ENCODE data around the gene BMP7. TPM values are rescaled to one million over a fixed set of nuclear protein-coding genes. Genes with fewer than 3 reads are reported as not detected.

BMP7 gene
- total and polyA plus RNA-seq, 7 donors, result 0.03 TPM; not detected in 5

DNA sequence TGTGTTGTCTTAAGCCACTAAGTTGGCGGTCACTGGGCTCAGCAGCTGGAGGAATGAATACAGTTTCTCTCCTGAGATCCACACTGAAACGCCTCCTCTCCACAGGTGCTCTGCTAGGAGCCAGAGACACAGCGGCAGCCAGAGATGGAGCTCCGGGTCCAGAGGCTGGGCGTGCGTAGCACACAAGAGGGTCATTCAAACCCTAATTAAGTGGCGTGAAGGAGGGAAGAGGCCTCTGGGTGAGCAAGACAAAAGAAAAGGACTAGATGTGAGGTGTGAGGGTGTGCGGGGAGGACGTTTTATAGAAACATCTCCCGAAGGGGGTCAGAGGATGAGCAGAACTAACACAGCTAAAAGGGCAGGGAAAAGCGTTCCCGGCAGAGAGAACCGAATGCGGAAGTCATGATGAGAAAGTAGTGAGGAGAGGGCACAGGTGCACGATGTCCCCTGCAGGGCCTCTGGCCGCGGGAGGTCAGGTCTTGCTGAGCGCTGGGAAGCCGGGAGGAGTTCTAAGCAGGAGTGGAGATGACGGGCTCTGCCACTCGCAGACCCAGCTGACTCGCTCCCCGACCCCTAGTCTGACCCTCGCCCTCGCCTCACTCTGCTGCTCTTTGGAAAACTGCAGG lies 54.4 kb downstream of the BMP7 start:
- TF ChIP-seq, protein P1, sequence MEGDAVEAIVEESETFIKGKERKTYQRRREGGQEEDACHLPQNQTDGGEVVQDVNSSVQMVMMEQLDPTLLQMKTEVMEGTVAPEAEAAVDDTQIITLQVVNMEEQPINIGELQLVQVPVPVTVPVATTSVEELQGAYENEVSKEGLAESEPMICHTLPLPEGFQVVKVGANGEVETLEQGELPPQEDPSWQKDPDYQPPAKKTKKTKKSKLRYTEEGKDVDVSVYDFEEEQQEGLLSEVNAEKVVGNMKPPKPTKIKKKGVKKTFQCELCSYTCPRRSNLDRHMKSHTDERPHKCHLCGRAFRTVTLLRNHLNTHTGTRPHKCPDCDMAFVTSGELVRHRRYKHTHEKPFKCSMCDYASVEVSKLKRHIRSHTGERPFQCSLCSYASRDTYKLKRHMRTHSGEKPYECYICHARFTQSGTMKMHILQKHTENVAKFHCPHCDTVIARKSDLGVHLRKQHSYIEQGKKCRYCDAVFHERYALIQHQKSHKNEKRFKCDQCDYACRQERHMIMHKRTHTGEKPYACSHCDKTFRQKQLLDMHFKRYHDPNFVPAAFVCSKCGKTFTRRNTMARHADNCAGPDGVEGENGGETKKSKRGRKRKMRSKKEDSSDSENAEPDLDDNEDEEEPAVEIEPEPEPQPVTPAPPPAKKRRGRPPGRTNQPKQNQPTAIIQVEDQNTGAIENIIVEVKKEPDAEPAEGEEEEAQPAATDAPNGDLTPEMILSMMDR (IDR thresholded peaks at IDR 0.05), result no peak
- Histone ChIP-seq H3K9me3 (peaks cover 4% of the 10 kb centered on the region), H3K4me3 (no peak overlapping the region), H3K36me3 (ENCODE audit: insufficient read depth in 1 of 2, low read depth in 1 of 2) (no peaks in the 10 kb centered on the region), H3K27me3 (ENCODE audit: insufficient read depth in 3 of 3, low read length in 2 of 3) (peaks cover 0 to 3% (median 3%) of the 10 kb centered on the region in 3 donors), H3K4me1 (no peaks in the 10 kb centered on the region), H3K27ac (no peak overlapping the region)
- peak in 1 of 2 donors; percentile 37 for DNase-seq
- 70 to 77% (median 73%) methylated on average over 25 of the region's 25 CpGs for WGBS, 3 donors
- ATAC-seq, result no peak
- intact Hi-C loops (cut with DNase I), result no loop called here

DNA sequence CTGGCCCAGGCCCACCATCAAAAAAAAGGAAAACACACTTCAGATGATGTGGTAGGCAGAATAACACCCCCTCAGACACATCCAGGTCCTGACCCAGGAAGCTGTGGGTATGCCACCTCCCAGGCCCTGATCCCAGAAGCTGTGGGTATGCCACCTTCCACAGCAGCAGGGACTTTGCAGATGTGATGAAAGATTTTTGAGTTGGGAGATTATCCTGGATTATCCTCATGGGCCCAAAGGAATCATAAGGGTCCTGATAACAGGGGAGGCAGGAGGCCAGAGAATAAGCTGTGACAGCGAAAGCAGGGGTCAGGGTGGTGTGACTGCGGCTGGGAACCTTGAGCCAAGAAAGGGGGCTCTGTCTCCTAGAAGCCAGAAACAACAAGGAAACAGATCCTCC lies 55.0 kb downstream of the BMP7 start:
- no peak overlapping the region for H3K27ac ChIP-seq
- H3K4me3 ChIP-seq, result no peak overlapping the region
- 96 to 99% (median 97%) methylated on average over 2 of the region's 2 CpGs for WGBS, 3 donors
- H3K27me3 ChIP-seq (ENCODE audit: insufficient read depth in 3 of 3, low read length in 2 of 3), result peaks cover 0 to 3% (median 3%) of the 10 kb centered on the region in 3 donors
- peaks cover 5% of the 10 kb centered on the region for H3K9me3 ChIP-seq
- DNase-seq (peak in 1 of 2 donors; percentile 20), ATAC-seq (no peak)
- intact Hi-C loops (cut with DNase I), result no loop called here
- TF ChIP-seq, protein P1 (IDR thresholded peaks at IDR 0.05), result no peak
- H3K36me3 ChIP-seq (ENCODE audit: insufficient read depth in 1 of 2, low read depth in 1 of 2), result no peaks in the 10 kb centered on the region
- H3K4me1 ChIP-seq, result no peaks in the 10 kb centered on the region

DNA sequence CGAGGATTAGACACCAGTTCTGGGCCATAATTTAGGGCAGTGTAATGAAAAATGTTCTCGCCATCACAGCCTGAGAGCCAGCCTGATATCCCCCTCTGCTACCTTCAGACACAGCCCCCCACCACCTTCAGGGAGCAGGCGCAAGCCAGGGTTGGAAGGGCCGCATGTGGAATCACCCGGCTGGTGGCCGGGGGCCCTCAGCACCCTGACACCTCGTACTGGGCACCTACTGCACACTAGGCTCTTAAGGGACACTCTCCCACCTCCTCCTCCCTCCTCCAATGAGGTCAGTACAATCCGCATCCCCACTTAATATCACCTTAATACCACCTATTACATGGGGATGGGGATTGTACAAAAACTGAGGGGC lies 55.5 kb downstream of the BMP7 start:
- Histone ChIP-seq H3K9me3 (peaks cover 5% of the 10 kb centered on the region), H3K4me3 (no peak overlapping the region), H3K36me3 (ENCODE audit: insufficient read depth in 1 of 2, low read depth in 1 of 2) (no peaks in the 10 kb centered on the region), H3K27me3 (ENCODE audit: insufficient read depth in 3 of 3, low read length in 2 of 3) (peaks cover 0 to 3% (median 3%) of the 10 kb centered on the region in 3 donors), H3K27ac (no peak overlapping the region), H3K4me1 (no peaks in the 10 kb centered on the region)
- DNase-seq, result peak in 1 of 2 donors; percentile 23
- TF ChIP-seq, protein P1 (IDR thresholded peaks at IDR 0.05), result no peak
- WGBS, 3 donors, result 94 to 98% (median 96%) methylated on average over 8 of the region's 8 CpGs
- no peak for ATAC-seq
- intact Hi-C loops (cut with DNase I), result no loop called here

DNA sequence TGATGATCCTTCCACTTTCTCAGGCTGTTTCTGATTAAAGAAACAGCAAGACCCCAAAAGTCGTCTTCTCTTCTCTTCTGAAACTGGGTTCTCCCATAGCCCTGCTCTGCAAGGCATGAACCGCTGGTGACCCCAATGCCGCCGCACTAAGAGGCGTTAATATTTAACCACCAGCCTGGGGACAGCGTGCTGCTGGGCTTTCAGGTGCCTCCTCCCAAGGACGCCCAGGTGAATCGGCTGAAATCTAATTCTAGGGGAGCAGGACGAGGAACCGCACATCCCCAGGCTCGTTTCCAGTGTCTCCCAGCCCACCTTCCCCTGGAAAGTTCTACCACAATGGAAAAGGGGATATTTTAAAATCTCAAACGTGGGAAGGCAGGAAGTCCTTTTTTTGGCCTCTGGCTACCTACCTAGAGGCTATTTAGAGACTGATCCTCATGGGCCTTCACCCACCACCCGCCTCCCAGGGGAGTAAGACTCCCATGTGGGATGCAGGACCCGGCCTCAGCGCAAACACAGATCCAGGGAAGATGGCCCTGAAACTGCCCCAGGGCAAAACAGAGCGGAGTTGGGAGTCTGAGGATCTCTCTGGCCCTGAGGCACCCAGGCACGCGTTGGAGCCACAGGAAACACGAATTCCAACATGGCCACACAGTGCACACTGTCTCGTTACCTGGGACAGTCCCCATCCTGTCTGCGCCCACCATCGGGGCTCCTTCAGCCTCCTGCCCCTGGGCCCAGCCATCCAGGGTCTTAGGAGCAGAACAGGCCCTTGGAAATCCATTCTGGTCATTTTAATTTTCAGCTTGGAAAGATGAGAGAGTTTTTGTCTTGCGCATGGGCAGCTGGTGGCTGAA lies 56.2 kb downstream of the BMP7 start:
- DNase-seq (peak in 1 of 2 donors; percentile 16), ATAC-seq (no peak)
- TF ChIP-seq, protein P1 (IDR thresholded peaks at IDR 0.05), result no peak
- Histone ChIP-seq H3K4me3 (no peak overlapping the region), H3K27ac (no peak overlapping the region), H3K4me1 (no peaks in the 10 kb centered on the region), H3K9me3 (peaks cover 5% of the 10 kb centered on the region), H3K27me3 (ENCODE audit: insufficient read depth in 3 of 3, low read length in 2 of 3) (peaks cover 0 to 3% (median 3%) of the 10 kb centered on the region in 3 donors), H3K36me3 (ENCODE audit: insufficient read depth in 1 of 2, low read depth in 1 of 2) (no peaks in the 10 kb centered on the region)
- intact Hi-C loops (cut with DNase I), result no loop called here
- WGBS, 3 donors, result 84 to 89% (median 86%) methylated on average over 23 of the region's 23 CpGs
